GM19240 (cell line): ENCODE results near the gene JPH3.

ENCODE experiments used
- DNase-seq: peaks from one replicate; pipeline ENCODE4 v3.0.0; 2011; ENCODE audit warnings: low spot score; ENCODE audit not compliant: insufficient read length

JPH3 gene

GRCh38 chr16:87602001-87602775 is at the start of gene JPH3:
JPH3 (plus strand) TSS chr16:87602508; CDS start chr16:87603147, 639 bp downstream.
- no peak for DNase-seq

GRCh38 chr16:87552772-87553573 is 49.3 kb upstream of the JPH3 start:
- no peak for DNase-seq

GRCh38 chr16:87554754-87555427 is 47.4 kb upstream of the JPH3 start:
- no peak for DNase-seq

GRCh38 chr16:87555647-87556046 is 46.7 kb upstream of the JPH3 start:
- no peak for DNase-seq

GRCh38 chr16:87556941-87557459 is 45.3 kb upstream of the JPH3 start:
- DNase-seq, result no peak

GRCh38 chr16:87558682-87559081 is 43.6 kb upstream of the JPH3 start:
- no peak for DNase-seq

GRCh38 chr16:87559945-87560344 is 42.4 kb upstream of the JPH3 start:
- DNase-seq, result no peak

- DNase-seq, result no peak
Observed at GRCh38 chr16:87560428-87561199, 41.7 kb upstream of the JPH3 start.

- DNase-seq, result no peak
Observed at GRCh38 chr16:87561200-87562105, 40.9 kb upstream of the JPH3 start.

- no peak for DNase-seq
Observed at GRCh38 chr16:87562201-87562600, 40.1 kb upstream of the JPH3 start.

- no peak for DNase-seq
Observed at GRCh38 chr16:87563022-87563421, 39.3 kb upstream of the JPH3 start.

GRCh38 chr16:87563714-87564523 is 38.4 kb upstream of the JPH3 start:
- DNase-seq, result no peak

GRCh38 chr16:87564524-87564778 is 37.9 kb upstream of the JPH3 start:
- DNase-seq, result no peak

GRCh38 chr16:87569601-87570571 is 32.4 kb upstream of the JPH3 start:
- DNase-seq, result no peak

- DNase-seq, result no peak
Observed at GRCh38 chr16:87570572-87570937, 31.8 kb upstream of the JPH3 start.

- no peak for DNase-seq
Observed at GRCh38 chr16:87570938-87571867, 31.1 kb upstream of the JPH3 start.

GRCh38 chr16:87571868-87572244 is 30.5 kb upstream of the JPH3 start:
- DNase-seq, result no peak
